ENCODE results near the gene SASS6. TPM values are rescaled to one million over a fixed set of nuclear protein-coding genes. Genes with fewer than 3 reads are reported as not detected.

Gene SASS6
- total RNA-seq, 4 donors from 2014 or later, result 1.9 to 4.4 (median 3.4) TPM

GRCh38 chr1:100141192-100141591, 8.5 kb upstream of the SASS6 start:
- no peak for TF ChIP-seq CTCF (IDR thresholded peaks at IDR 0.05; ENCODE audit: low read depth)

GRCh38 chr1:100137602-100138001, 4.9 kb upstream of the SASS6 start:
- no peak for TF ChIP-seq CTCF (IDR thresholded peaks at IDR 0.05; ENCODE audit: low read depth)

- no peak for TF ChIP-seq CTCF (IDR thresholded peaks at IDR 0.05; ENCODE audit: low read depth)
Measured at GRCh38 chr1:100134872-100135271, 2.1 kb upstream of the SASS6 start.

- no peak for TF ChIP-seq CTCF (IDR thresholded peaks at IDR 0.05; ENCODE audit: low read depth)
Measured at GRCh38 chr1:100131623-100132022, 1.1 kb downstream of the SASS6 start.

- TF ChIP-seq CTCF (IDR thresholded peaks at IDR 0.05; ENCODE audit: low read depth), result no peak
Measured at GRCh38 chr1:100130552-100131077, 2.1 kb downstream of the SASS6 start.

GRCh38 chr1:100127226-100127625, 5.5 kb downstream of the SASS6 start:
- no peak for TF ChIP-seq CTCF (IDR thresholded peaks at IDR 0.05; ENCODE audit: low read depth)

GRCh38 chr1:100122177-100122576, 10.6 kb downstream of the SASS6 start:
- TF ChIP-seq CTCF (IDR thresholded peaks at IDR 0.05; ENCODE audit: low read depth), result no peak

Data from subcutaneous adipose tissue (tissue), 4 donors.